ENCODE results near the gene ATP2C2. TPM values are rescaled to one million over a fixed set of nuclear protein-coding genes. Genes with fewer than 3 reads are reported as not detected.

The ATP2C2 gene
- total and polyA plus RNA-seq, 3 donors from 2014 or later, result 1.1 to 5.8 (median 3.0) TPM

DNA sequence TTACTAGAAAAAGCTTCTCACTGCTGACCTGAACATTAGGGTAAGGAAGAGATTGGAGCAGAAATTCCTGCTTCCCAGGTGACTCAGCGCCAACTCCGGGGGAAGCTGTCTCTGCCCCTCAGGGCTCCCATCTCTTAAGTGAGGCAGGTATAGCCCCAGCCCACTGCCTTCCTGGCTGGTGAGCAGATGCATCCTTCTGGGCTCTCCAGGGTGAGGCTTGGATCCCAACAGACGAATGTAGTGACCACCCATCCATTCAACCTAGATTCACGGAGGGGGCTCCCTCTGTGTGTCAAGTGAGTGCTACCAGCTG lies 3.2 kb downstream of the ATP2C2 start:
- WGBS, 2 donors, result 86 to 89% methylated on average over 2 to 4 of the region's 4 CpGs

DNA sequence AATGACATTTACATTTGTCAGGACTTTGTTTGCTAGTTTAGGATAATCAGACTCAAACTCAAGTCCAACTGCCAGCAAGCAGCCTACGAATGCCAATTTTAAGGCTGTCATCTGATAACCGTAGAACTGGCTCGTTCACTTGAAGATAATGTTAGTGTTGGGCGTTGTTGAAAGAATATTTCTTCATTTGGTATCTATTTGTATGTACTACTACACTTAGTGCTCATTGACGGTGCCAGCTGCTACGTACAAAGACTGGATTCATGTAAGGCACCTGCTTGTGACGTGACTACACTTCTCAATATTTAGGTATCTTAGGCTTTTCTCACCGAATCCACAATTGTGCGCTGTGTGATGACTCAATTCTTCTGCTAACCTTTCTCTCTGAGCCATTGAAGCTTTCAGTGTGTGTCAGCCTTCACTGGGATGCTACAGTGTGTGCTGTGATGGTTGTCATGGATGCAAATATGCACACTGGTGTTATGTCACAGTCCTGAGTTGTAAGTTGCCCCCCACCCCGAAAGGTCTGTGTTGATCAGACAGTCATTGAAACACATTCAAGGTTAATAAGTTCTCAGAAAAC lies 5.7 kb downstream of the ATP2C2 start:
- Histone ChIP-seq H3K27me3 (no peaks in the 10 kb centered on the region), H3K36me3 (ENCODE audit: low read depth, missing control alignments) (no peaks in the 10 kb centered on the region), H3K4me1 (no peaks in the 10 kb centered on the region), H3K27ac (no peak overlapping the region), H3K4me3 (no peak overlapping the region), H3K9me3 (no peaks in the 10 kb centered on the region)
- WGBS, 2 donors, result 82 to 88% methylated on average over 10 of the region's 10 CpGs
- TF ChIP-seq, protein P1, sequence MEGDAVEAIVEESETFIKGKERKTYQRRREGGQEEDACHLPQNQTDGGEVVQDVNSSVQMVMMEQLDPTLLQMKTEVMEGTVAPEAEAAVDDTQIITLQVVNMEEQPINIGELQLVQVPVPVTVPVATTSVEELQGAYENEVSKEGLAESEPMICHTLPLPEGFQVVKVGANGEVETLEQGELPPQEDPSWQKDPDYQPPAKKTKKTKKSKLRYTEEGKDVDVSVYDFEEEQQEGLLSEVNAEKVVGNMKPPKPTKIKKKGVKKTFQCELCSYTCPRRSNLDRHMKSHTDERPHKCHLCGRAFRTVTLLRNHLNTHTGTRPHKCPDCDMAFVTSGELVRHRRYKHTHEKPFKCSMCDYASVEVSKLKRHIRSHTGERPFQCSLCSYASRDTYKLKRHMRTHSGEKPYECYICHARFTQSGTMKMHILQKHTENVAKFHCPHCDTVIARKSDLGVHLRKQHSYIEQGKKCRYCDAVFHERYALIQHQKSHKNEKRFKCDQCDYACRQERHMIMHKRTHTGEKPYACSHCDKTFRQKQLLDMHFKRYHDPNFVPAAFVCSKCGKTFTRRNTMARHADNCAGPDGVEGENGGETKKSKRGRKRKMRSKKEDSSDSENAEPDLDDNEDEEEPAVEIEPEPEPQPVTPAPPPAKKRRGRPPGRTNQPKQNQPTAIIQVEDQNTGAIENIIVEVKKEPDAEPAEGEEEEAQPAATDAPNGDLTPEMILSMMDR (IDR thresholded peaks at IDR 0.05), result no peak
- no peak for TF ChIP-seq POLR2A (IDR thresholded peaks at IDR 0.05)
- DNase-seq, result no peak
- intact Hi-C loops (cut with DNase I; ENCODE audit: low total_unique reads), result no loop called here

More for the DNA sequence above, 3.2 kb downstream of the ATP2C2 start:
- TF ChIP-seq, protein P1 (IDR thresholded peaks at IDR 0.05), result no peak
- TF ChIP-seq POLR2A (IDR thresholded peaks at IDR 0.05), result no peak
- no peak for DNase-seq
- Histone ChIP-seq H3K27ac (no peak overlapping the region), H3K4me1 (no peaks in the 10 kb centered on the region), H3K27me3 (no peaks in the 10 kb centered on the region), H3K36me3 (ENCODE audit: low read depth, missing control alignments) (no peaks in the 10 kb centered on the region), H3K4me3 (no peak overlapping the region), H3K9me3 (no peaks in the 10 kb centered on the region)
- intact Hi-C loops (cut with DNase I; ENCODE audit: low total_unique reads), result no loop called here

DNA sequence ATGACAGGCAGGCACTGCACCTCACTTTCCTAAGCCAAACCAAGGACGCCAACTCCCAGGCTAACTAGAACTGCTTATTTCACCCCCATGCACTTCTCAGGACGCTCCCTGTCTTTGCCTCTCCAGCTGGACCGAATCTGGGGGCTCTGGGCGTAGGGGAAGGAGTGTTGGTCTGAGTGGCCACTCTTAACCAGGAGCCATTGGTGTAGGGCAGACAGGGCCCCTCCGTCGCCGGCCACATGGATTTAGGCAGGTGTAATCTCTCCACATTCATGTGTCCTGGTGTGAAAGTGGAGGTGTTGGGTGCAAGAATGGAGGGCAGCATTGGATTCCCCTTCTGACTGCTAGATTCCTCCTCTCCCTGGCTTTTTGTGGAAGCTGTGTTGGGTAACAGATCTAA lies 9.8 kb downstream of the ATP2C2 start:
- Histone ChIP-seq H3K27ac (no peak overlapping the region), H3K27me3 (no peaks in the 10 kb centered on the region), H3K9me3 (no peaks in the 10 kb centered on the region), H3K36me3 (ENCODE audit: low read depth, missing control alignments) (no peaks in the 10 kb centered on the region), H3K4me1 (no peaks in the 10 kb centered on the region), H3K4me3 (no peak overlapping the region)
- TF ChIP-seq, protein P1 (IDR thresholded peaks at IDR 0.05), result no peak
- TF ChIP-seq POLR2A (IDR thresholded peaks at IDR 0.05), result no peak
- 83 to 100% methylated on average over 3 to 7 of the region's 7 CpGs for WGBS, 2 donors
- intact Hi-C loops (cut with DNase I; ENCODE audit: low total_unique reads), result no loop called here
- no peak for DNase-seq

DNA sequence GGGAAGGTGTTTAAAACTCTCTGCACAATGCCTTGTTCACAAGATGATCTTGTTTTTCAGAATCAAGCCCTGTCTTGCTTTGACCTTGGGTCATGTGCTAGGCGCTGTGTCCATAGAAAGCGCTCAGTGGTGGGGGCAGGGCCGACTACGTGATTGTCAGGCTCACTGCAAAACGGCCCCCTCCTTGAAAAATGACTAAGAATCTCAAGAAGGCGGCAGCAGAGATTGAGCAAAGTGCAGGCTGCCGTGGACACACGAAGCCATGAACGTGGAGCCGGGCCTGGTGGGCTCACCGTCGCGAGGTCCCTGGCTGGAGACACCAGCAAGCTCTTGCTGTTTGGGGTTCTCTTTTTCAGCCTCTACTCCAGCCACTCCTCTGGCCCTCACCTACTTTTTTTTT lies 10.2 kb downstream of the ATP2C2 start:
- intact Hi-C loops (cut with DNase I; ENCODE audit: low total_unique reads), result no loop called here
- no peak overlapping the region for H3K27ac ChIP-seq

More for the DNA sequence above, 10.2 kb downstream of the ATP2C2 start:
- no peak overlapping the region for H3K4me3 ChIP-seq
- no peaks in the 10 kb centered on the region for H3K27me3 ChIP-seq
- 80 to 83% methylated on average over 13 of the region's 13 CpGs for WGBS, 2 donors
- no peaks in the 10 kb centered on the region for H3K36me3 ChIP-seq (ENCODE audit: low read depth, missing control alignments)
- H3K9me3 ChIP-seq, result no peaks in the 10 kb centered on the region
- no peak for TF ChIP-seq POLR2A (IDR thresholded peaks at IDR 0.05)
- TF ChIP-seq, protein P1 (IDR thresholded peaks at IDR 0.05), result no peak
- no peaks in the 10 kb centered on the region for H3K4me1 ChIP-seq
- no peak for DNase-seq
